AG10803 (cell line): ENCODE data around the gene MBTD1.

Experiments used
- DNase-seq: peaks from one replicate; pipeline ENCODE4 v3.0.0; 2010; ENCODE audit warnings: low read depth
- H3K4me3 ChIP-seq: 2 replicates; pipeline ENCODE4 v1.5.1; 2011; ENCODE audit warnings: mild to moderate bottlenecking, low read length, control low read depth
- CTCF ChIP-seq: conservative IDR thresholded peaks from 2 replicates; pipeline ENCODE4 v1.5.1; 2011; ENCODE audit warnings: mild to moderate bottlenecking, low read length, control low read depth, inconsistent platforms

The MBTD1 gene

GRCh38 chr17:51251010-51251409 is 8.8 kb downstream of the MBTD1 start:
- peak; percentile 21 for DNase-seq
- TF ChIP-seq CTCF = no peak
- no peak overlapping the region for H3K4me3 ChIP-seq

- no peak for TF ChIP-seq CTCF
- H3K4me3 ChIP-seq = no peak overlapping the region
These were observed 9.5 kb downstream of the MBTD1 start for GRCh38 chr17:51250314-51250840.

GRCh38 chr17:51245535-51245934 is 14.3 kb downstream of the MBTD1 start:
- H3K4me3 ChIP-seq = no peak overlapping the region
- TF ChIP-seq CTCF = no peak
- no peak for DNase-seq

More at GRCh38 chr17:51250314-51250840, 9.5 kb downstream of the MBTD1 start:
- DNase-seq = no peak

- no peak overlapping the region for H3K4me3 ChIP-seq
- TF ChIP-seq CTCF = no peak
- no peak for DNase-seq
These were observed 15.8 kb downstream of the MBTD1 start for GRCh38 chr17:51244041-51244440.

- DNase-seq = no peak
- no peak overlapping the region for H3K4me3 ChIP-seq
- no peak for TF ChIP-seq CTCF
These were observed 19.6 kb downstream of the MBTD1 start for GRCh38 chr17:51240275-51240674.

GRCh38 chr17:51238255-51238887 is 21.5 kb downstream of the MBTD1 start:
- no peak overlapping the region for H3K4me3 ChIP-seq
- TF ChIP-seq CTCF = no peak
- no peak for DNase-seq

GRCh38 chr17:51234162-51234561 is 25.7 kb downstream of the MBTD1 start:
- H3K4me3 ChIP-seq = no peak overlapping the region
- no peak for TF ChIP-seq CTCF
- no peak for DNase-seq
